Mesothelial cell of epicardium (in vitro differentiated cells): ENCODE measurements around the gene MRPS22. TPM values are rescaled to one million over a fixed set of nuclear protein-coding genes. Genes with fewer than 3 reads are reported as not detected.

ENCODE experiments used
- DNase-seq, 2 experiments: peaks; one replicate each; pipeline ENCODE4 v3.0.0; 2021; ENCODE audit warnings: low spot score in 2 of 2; ENCODE audit not compliant: unreplicated experiment in 2 of 2
- H3K27ac Mint-ChIP-seq: 2 replicates; pipeline ENCODE4 v1.8.0; 2021; ENCODE audit warnings: mixed read lengths
- H3K27me3 Mint-ChIP-seq: 2 replicates; pipeline ENCODE4 v1.8.0; 2021; ENCODE audit warnings: low read depth, mixed read lengths
- H3K36me3 Mint-ChIP-seq: 2 replicates; pipeline ENCODE4 v1.8.0; 2021; ENCODE audit warnings: mixed read lengths
- H3K4me1 Mint-ChIP-seq: 2 replicates; pipeline ENCODE4 v1.8.0; 2021; ENCODE audit warnings: mixed read lengths
- H3K4me3 Mint-ChIP-seq: 2 replicates; pipeline ENCODE4 v1.8.0; 2021; ENCODE audit warnings: mild to moderate bottlenecking, moderate library complexity, mixed read lengths
- H3K9me3 Mint-ChIP-seq: 2 replicates; pipeline ENCODE4 v1.8.0; 2021; ENCODE audit warnings: mixed read lengths
- total RNA-seq: library from RNA; stranded (reverse); gene quantifications from 3 replicates; pipeline ENCODE4 v1.2.1, GENCODE V29; 2021
- TF ChIP-seq, protein P1 (sequence below): fragments of 200-600 bp; sonication (generic); IDR thresholded peaks from one replicate; pipeline ENCODE4 v1.5.0; 2021; ENCODE audit warnings: antibody characterized with exemption; ENCODE audit not compliant: unreplicated experiment

The MRPS22 gene
- total RNA-seq, 1 donor from 2014 or later, result 34.2 TPM

DNA sequence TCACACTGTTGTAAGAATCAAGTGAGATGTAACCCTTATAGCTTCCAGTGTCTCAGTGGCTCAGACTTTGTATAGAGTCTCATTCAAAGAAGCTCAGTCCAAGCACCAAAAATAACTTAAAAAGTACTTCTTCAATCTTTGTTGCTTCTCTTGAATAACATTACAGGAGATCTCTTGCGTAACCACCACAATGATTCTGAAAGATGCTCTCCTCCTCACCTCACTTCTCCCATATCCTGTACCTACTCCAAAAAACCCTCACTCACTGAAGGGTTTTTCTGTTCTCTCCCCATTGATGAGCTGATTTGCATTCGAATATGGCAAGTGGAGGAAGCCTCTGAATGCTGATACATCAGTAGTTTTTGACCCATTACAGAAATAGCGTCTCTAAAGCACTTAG is 39.4 kb upstream of the MRPS22 start:
- no peaks in the 10 kb centered on the region for H3K36me3 Mint-ChIP-seq
- H3K27me3 Mint-ChIP-seq, result peaks cover 2% of the 10 kb centered on the region
- H3K27ac Mint-ChIP-seq, result no peak overlapping the region
- no peak overlapping the region for H3K4me3 Mint-ChIP-seq
- H3K9me3 Mint-ChIP-seq, result no peaks in the 10 kb centered on the region
- no peak for DNase-seq
- TF ChIP-seq, protein P1, sequence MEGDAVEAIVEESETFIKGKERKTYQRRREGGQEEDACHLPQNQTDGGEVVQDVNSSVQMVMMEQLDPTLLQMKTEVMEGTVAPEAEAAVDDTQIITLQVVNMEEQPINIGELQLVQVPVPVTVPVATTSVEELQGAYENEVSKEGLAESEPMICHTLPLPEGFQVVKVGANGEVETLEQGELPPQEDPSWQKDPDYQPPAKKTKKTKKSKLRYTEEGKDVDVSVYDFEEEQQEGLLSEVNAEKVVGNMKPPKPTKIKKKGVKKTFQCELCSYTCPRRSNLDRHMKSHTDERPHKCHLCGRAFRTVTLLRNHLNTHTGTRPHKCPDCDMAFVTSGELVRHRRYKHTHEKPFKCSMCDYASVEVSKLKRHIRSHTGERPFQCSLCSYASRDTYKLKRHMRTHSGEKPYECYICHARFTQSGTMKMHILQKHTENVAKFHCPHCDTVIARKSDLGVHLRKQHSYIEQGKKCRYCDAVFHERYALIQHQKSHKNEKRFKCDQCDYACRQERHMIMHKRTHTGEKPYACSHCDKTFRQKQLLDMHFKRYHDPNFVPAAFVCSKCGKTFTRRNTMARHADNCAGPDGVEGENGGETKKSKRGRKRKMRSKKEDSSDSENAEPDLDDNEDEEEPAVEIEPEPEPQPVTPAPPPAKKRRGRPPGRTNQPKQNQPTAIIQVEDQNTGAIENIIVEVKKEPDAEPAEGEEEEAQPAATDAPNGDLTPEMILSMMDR, result no peak
- H3K4me1 Mint-ChIP-seq, result peaks cover 8% of the 10 kb centered on the region

DNA sequence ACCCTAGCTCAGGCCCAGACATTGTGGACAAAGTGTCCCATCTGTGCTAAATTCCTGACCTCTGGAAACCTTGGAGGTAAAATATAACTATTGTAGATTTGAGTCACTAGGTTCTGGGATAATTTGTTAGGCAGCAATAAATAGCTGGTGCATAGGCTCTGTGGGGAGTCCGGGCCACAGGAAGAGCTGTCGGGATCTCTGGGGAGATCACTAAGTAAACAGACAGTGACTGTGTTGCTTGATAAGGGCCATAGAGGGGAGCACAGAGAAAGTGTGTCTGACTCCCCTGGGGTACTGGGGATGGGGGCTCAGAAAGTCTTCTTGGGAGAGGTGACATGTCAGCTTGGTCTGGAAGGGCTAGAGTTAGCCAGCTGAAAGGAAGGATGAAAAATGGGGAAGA is 37.7 kb upstream of the MRPS22 start:
- no peak overlapping the region for H3K27ac Mint-ChIP-seq
- TF ChIP-seq, protein P1, result no peak
- DNase-seq, result no peak
- H3K9me3 Mint-ChIP-seq, result no peaks in the 10 kb centered on the region
- peaks cover 2% of the 10 kb centered on the region for H3K27me3 Mint-ChIP-seq
- no peak overlapping the region for H3K4me3 Mint-ChIP-seq
- H3K36me3 Mint-ChIP-seq, result no peaks in the 10 kb centered on the region
- peaks cover 11% of the 10 kb centered on the region for H3K4me1 Mint-ChIP-seq

DNA sequence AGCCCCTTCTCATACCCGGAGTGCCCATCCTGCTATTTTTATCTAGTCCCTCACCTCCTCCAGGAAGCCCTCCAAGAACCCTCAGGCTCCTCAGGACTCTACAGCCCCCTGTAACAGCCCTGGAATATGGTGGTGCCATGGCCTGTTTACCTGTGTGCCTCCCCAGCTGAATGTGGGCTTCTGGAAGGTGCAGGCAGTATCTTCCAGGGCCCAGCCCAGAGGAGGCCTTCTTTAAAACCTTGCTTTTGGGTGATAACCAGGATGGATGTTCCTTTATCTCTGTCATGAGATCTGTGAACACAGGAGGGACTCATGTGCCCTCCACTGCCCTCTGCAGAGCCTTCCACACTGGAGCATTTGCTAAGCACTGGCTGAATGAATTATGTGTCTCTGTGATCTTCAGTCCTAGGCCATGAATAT is 36.7 kb upstream of the MRPS22 start:
- no peak overlapping the region for H3K27ac Mint-ChIP-seq
- no peaks in the 10 kb centered on the region for H3K9me3 Mint-ChIP-seq
- H3K4me3 Mint-ChIP-seq, result no peak overlapping the region
- peaks cover 2% of the 10 kb centered on the region for H3K27me3 Mint-ChIP-seq
- H3K36me3 Mint-ChIP-seq, result no peaks in the 10 kb centered on the region
- peaks cover 11% of the 10 kb centered on the region for H3K4me1 Mint-ChIP-seq
- TF ChIP-seq, protein P1, result no peak
- no peak for DNase-seq

DNA sequence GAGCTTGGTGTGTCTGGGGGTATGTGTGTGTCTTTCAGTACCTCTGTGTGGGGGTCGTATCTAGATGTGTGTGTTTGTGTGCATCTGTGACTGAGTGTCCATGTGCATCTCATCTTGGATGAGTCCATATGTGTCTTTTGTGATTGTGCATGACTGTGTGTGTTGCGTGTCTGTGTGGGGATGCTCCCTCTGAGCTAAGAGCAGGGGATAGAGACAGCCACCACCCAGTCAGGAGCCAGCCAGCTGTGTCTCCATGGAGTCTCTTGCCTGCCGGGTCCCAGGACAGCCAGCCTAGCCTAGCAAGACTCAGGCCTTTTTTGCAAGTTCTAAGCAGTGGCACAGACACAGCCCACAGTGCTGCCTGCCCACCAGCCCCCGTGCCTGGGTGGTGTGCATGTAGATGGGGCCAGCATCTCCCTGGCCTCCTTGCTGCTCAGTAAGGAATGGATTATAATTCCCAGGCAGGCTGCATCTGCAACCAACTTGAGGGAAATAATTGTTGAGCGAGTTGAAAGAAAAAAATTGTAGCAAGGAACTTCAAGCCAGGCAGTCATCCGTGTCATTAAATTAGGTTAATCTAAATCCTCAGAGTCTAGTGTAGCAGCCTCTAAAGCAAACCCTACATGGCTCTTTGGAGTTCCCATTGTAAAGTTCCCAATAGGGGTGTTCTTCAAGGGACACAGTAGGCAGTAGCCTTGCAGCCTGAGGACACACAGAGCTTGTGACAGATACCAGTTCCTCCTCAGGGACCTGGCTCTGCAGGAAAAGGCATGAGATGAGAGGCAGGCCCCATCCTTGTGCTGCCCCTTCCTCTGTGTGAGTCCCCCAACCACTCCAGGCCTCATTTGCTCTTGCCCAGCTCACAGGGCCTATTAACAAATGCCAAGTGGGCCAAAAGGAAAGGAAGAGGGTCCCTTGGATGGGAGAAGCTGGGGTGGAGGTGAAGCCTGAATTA is 35.9 kb upstream of the MRPS22 start:
- H3K36me3 Mint-ChIP-seq, result no peaks in the 10 kb centered on the region
- DNase-seq, result no peak
- no peak overlapping the region for H3K27ac Mint-ChIP-seq
- peaks cover 11% of the 10 kb centered on the region for H3K4me1 Mint-ChIP-seq
- TF ChIP-seq, protein P1, result no peak
- no peaks in the 10 kb centered on the region for H3K27me3 Mint-ChIP-seq
- no peak overlapping the region for H3K4me3 Mint-ChIP-seq
- no peaks in the 10 kb centered on the region for H3K9me3 Mint-ChIP-seq

DNA sequence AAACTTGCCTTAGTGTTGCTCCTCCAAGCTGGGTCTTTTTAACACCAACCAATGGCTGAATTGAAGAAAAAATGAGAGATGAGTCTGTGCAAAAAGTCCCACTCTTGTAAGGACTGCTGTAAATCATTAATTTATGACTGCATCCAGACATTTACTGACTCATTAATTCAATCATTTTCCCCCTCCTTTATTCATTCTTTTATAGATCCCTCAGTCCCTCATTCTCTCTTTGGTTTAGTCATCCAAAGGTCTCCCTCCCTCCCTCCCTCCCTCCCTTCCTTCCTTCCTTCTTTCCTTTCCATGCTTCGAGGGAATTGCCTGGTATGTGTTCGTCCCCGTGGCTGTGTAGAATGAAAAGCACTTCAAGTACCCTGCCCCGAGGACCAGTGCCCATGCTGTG is 35.3 kb upstream of the MRPS22 start:
- no peak overlapping the region for H3K27ac Mint-ChIP-seq
- no peaks in the 10 kb centered on the region for H3K9me3 Mint-ChIP-seq
- no peaks in the 10 kb centered on the region for H3K36me3 Mint-ChIP-seq
- no peak for DNase-seq
- TF ChIP-seq, protein P1, result no peak
- no peak overlapping the region for H3K4me3 Mint-ChIP-seq
- peaks cover 11% of the 10 kb centered on the region for H3K4me1 Mint-ChIP-seq
- H3K27me3 Mint-ChIP-seq, result peaks cover 2% of the 10 kb centered on the region
